ENCODE measurements around the gene SH3D19. TPM values are rescaled to one million over a fixed set of nuclear protein-coding genes. Genes with fewer than 3 reads are reported as not detected.
"Not testable (repeated sequence)": the region's sequence is repeated elsewhere in the genome, so short reads cannot be mapped to it uniquely, and the experiment has no call there.

Gene SH3D19
- total and polyA plus RNA-seq, 2 experiments from 2014 or later, result 28.2 to 54.7 TPM

DNA sequence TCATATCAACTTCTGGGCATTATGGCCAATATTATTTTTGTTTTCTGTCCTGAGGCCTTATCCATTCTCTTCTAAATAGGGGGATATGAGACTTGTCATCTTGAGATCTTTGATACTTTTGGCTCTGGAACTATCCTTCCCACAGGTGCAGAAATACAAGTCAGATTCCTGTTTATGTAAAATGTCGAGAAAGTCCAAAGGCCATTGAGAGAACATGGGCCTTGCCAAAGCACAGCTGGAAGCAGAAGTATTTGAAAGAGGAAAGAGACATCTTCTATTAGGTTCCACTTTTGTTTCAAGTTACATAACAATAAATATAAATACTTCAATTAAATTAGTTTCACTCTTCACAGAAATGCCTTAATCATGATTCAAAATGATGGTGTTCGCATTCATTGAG, 69.3 kb downstream of the SH3D19 start:
- no peak overlapping the region for H2AFZ ChIP-seq
- H3K36me3 ChIP-seq (replicated peaks; ENCODE audit: insufficient read depth, low read depth), result no peaks in the 10 kb centered on the region
- H3K27ac ChIP-seq, result no peak overlapping the region

DNA sequence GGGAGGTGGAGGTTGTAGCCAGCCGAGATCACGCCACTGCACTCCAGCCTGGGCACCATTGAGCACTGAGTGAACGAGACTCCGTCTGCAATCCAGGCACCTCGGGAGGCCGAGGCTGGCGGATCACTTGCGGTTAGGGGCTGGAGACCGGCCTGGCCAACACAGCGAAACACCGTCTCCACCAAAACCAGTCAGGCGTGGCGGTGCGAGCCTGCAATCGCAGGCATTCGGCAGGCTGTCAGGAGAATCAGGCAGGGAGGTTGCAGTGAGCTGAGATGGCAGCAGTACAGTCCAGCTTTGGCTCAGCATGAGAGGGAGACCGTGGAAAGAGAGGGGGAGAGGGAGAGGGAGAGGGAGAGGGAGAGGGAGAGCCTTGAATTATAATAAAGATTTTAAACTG, 69.7 kb downstream of the SH3D19 start:
- H4K20me1 ChIP-seq (ENCODE audit: insufficient read depth, poor library complexity, severe bottlenecking); H2AFZ ChIP-seq; H3K36me3 ChIP-seq (replicated peaks; ENCODE audit: insufficient read depth, low read depth); H3K4me1 ChIP-seq (ENCODE audit: insufficient read depth); H3K27me3 ChIP-seq; H3K4me3 ChIP-seq; H3K9me3 ChIP-seq (ENCODE audit: low read depth); H3K9me2 ChIP-seq (replicated peaks; ENCODE audit: insufficient read depth); H3K27ac ChIP-seq; H3K4me2 ChIP-seq; DNase-seq (ENCODE audit: low spot score): not testable (repeated sequence)
- H3K79me2 ChIP-seq, result peaks cover 34% of the 10 kb centered on the region
- 98% methylated on average over 14 of the region's 17 CpGs for WGBS (ENCODE audit: low lambda C conversion rate, missing lambda C conversion rate)

More for the DNA sequence above, 69.3 kb downstream of the SH3D19 start:
- Histone ChIP-seq H4K20me1 (ENCODE audit: insufficient read depth, poor library complexity, severe bottlenecking) (no peaks in the 10 kb centered on the region), H3K9me3 (ENCODE audit: low read depth) (no peaks in the 10 kb centered on the region), H3K4me3 (no peak overlapping the region), H3K79me2 (peaks cover 38% of the 10 kb centered on the region), H3K4me1 (ENCODE audit: insufficient read depth) (no peaks in the 10 kb centered on the region), H3K4me2 (no peak overlapping the region), H3K27me3 (no peaks in the 10 kb centered on the region), H3K9me2 (replicated peaks; ENCODE audit: insufficient read depth) (no peaks in the 10 kb centered on the region)
- 96% methylated on average over 2 of the region's 2 CpGs for WGBS (ENCODE audit: low lambda C conversion rate, missing lambda C conversion rate)
- TF ChIP-seq EZH2 (IDR thresholded peaks at IDR 0.05; ENCODE audit: borderline replicate concordance) (no peak), EZH2phosphoT487 (IDR thresholded peaks at IDR 0.05; ENCODE audit: low read depth, severe bottlenecking, unreplicated experiment) (no peak)
- TF ChIP-seq, protein P1, sequence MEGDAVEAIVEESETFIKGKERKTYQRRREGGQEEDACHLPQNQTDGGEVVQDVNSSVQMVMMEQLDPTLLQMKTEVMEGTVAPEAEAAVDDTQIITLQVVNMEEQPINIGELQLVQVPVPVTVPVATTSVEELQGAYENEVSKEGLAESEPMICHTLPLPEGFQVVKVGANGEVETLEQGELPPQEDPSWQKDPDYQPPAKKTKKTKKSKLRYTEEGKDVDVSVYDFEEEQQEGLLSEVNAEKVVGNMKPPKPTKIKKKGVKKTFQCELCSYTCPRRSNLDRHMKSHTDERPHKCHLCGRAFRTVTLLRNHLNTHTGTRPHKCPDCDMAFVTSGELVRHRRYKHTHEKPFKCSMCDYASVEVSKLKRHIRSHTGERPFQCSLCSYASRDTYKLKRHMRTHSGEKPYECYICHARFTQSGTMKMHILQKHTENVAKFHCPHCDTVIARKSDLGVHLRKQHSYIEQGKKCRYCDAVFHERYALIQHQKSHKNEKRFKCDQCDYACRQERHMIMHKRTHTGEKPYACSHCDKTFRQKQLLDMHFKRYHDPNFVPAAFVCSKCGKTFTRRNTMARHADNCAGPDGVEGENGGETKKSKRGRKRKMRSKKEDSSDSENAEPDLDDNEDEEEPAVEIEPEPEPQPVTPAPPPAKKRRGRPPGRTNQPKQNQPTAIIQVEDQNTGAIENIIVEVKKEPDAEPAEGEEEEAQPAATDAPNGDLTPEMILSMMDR (IDR thresholded peaks at IDR 0.05; ENCODE audit: poor library complexity), result no peak
- no peak for DNase-seq (ENCODE audit: low spot score)

- H3K79me2 ChIP-seq, result peaks cover 34% of the 10 kb centered on the region
- not testable (repeated sequence) for H4K20me1 ChIP-seq (ENCODE audit: insufficient read depth, poor library complexity, severe bottlenecking); H3K36me3 ChIP-seq (replicated peaks; ENCODE audit: insufficient read depth, low read depth); H3K9me2 ChIP-seq (replicated peaks; ENCODE audit: insufficient read depth); H2AFZ ChIP-seq; H3K27ac ChIP-seq; H3K4me3 ChIP-seq; H3K4me1 ChIP-seq (ENCODE audit: insufficient read depth); H3K9me3 ChIP-seq (ENCODE audit: low read depth); DNase-seq (ENCODE audit: low spot score); H3K27me3 ChIP-seq; H3K4me2 ChIP-seq
- no CpG with 5 or more reads among the region's 28 CpGs for WGBS (ENCODE audit: low lambda C conversion rate, missing lambda C conversion rate)
Measured at GRCh38 chr4:151255226-151255625, 70.2 kb downstream of the SH3D19 start.

DNA sequence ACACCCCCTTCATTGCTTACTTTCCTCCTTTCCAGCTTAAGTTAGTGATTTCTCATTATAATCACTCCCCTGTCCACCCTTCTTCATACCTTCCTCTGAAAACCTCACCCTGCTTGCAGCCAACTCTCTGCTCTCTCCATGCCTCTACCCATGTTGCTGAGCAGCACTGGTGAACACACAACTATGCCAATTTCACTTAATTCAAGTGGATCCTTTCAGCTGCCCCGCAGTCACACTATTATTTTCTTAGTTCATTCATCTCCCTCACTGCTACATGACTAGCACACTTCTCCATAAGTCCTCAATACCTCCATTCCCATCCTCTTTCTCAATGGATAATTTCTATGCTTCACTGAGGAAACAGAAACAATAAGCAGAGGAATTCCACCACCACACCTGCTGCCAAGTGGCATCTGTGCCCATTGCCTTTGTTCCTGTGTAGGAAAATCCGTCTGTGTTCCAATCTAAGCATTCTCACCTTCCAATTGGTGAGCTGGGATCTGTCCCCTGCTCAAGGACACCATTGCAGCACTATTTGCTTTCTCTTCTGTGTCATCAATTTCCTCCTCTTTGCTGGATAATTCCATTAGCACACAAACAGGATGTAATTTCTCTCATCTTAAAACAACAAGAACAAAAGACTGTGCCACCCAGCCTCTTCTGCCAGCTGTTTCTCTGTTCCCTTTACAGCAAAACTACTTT, 73.7 kb downstream of the SH3D19 start:
- no peak overlapping the region for H3K4me2 ChIP-seq
- TF ChIP-seq EZH2 (IDR thresholded peaks at IDR 0.05; ENCODE audit: borderline replicate concordance), result no peak
- TF ChIP-seq, protein P1 (IDR thresholded peaks at IDR 0.05; ENCODE audit: poor library complexity), result no peak
- no peak for TF ChIP-seq EZH2phosphoT487 (IDR thresholded peaks at IDR 0.05; ENCODE audit: low read depth, severe bottlenecking, unreplicated experiment)

More for the DNA sequence above, 73.7 kb downstream of the SH3D19 start:
- no peak overlapping the region for H2AFZ ChIP-seq
- DNase-seq (ENCODE audit: low spot score), result no peak
- no peaks in the 10 kb centered on the region for H3K27me3 ChIP-seq
- peaks cover 5% of the 10 kb centered on the region for H3K4me1 ChIP-seq (ENCODE audit: insufficient read depth)
- H3K36me3 ChIP-seq (replicated peaks; ENCODE audit: insufficient read depth, low read depth), result peaks cover 2% of the 10 kb centered on the region
- H3K79me2 ChIP-seq, result peaks cover 37% of the 10 kb centered on the region
- no peak overlapping the region for H3K27ac ChIP-seq
- H4K20me1 ChIP-seq (ENCODE audit: insufficient read depth, poor library complexity, severe bottlenecking), result no peaks in the 10 kb centered on the region
- no peak overlapping the region for H3K4me3 ChIP-seq
- 37% methylated on average over 2 of the region's 2 CpGs for WGBS (ENCODE audit: low lambda C conversion rate, missing lambda C conversion rate)
- no peaks in the 10 kb centered on the region for H3K9me2 ChIP-seq (replicated peaks; ENCODE audit: insufficient read depth)
- no peaks in the 10 kb centered on the region for H3K9me3 ChIP-seq (ENCODE audit: low read depth)

Measured in hepatocyte (in vitro differentiated cells).